Choroid plexus epithelial cell (primary cell): ENCODE data around the gene NEDD4L.
A peak's percentile ranks its signal among the peaks of the same experiment; 100 is the strongest.

Source experiments
- DNase-seq: peaks from one replicate; pipeline ENCODE4 v3.0.0-alpha.2; 2010; ENCODE audit warnings: low read depth
- H3K4me3 ChIP-seq: 2 replicates; pipeline ENCODE4 v1.5.1; 2011; ENCODE audit warnings: low read depth, mild to moderate bottlenecking, control low read depth, low read length, moderate library complexity
- TF ChIP-seq, protein P1 (sequence below): conservative IDR thresholded peaks from 2 replicates; pipeline ENCODE4 v1.5.1; 2011; ENCODE audit warnings: low read depth, mild to moderate bottlenecking, control low read depth, inconsistent platforms, low read length, moderate library complexity

NEDD4L gene

GRCh38 chr18:58124475-58124874, 80.4 kb downstream of the NEDD4L start:
- no peak for DNase-seq
- TF ChIP-seq, protein P1, sequence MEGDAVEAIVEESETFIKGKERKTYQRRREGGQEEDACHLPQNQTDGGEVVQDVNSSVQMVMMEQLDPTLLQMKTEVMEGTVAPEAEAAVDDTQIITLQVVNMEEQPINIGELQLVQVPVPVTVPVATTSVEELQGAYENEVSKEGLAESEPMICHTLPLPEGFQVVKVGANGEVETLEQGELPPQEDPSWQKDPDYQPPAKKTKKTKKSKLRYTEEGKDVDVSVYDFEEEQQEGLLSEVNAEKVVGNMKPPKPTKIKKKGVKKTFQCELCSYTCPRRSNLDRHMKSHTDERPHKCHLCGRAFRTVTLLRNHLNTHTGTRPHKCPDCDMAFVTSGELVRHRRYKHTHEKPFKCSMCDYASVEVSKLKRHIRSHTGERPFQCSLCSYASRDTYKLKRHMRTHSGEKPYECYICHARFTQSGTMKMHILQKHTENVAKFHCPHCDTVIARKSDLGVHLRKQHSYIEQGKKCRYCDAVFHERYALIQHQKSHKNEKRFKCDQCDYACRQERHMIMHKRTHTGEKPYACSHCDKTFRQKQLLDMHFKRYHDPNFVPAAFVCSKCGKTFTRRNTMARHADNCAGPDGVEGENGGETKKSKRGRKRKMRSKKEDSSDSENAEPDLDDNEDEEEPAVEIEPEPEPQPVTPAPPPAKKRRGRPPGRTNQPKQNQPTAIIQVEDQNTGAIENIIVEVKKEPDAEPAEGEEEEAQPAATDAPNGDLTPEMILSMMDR: no peak
- no peak overlapping the region for H3K4me3 ChIP-seq

GRCh38 chr18:58125183-58125582, 81.2 kb downstream of the NEDD4L start:
- peak; percentile 35 for DNase-seq
- TF ChIP-seq, protein P1: no peak
- H3K4me3 ChIP-seq: no peak overlapping the region

DNA sequence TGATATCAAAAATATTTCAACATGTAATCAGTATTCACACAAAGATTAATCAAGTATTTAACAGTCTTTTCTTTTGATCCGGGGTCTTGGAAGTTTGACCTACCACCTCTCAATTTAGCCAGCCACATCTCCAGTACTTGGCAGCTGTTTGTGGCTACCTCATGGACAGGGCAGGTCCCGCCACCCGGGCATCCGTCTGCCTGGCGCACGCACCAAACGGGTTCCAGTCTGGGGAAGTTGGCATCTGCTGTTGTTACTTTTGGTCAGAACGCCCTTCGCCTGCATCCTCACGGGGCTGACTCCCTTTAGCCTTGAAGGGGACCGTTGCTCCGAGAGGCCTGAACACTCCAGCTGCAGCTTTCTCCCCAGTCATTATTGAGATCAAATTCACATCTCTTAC, 81.7 kb downstream of the NEDD4L start:
- no peak overlapping the region for H3K4me3 ChIP-seq
- DNase-seq: no peak
- TF ChIP-seq, protein P1: no peak

DNA sequence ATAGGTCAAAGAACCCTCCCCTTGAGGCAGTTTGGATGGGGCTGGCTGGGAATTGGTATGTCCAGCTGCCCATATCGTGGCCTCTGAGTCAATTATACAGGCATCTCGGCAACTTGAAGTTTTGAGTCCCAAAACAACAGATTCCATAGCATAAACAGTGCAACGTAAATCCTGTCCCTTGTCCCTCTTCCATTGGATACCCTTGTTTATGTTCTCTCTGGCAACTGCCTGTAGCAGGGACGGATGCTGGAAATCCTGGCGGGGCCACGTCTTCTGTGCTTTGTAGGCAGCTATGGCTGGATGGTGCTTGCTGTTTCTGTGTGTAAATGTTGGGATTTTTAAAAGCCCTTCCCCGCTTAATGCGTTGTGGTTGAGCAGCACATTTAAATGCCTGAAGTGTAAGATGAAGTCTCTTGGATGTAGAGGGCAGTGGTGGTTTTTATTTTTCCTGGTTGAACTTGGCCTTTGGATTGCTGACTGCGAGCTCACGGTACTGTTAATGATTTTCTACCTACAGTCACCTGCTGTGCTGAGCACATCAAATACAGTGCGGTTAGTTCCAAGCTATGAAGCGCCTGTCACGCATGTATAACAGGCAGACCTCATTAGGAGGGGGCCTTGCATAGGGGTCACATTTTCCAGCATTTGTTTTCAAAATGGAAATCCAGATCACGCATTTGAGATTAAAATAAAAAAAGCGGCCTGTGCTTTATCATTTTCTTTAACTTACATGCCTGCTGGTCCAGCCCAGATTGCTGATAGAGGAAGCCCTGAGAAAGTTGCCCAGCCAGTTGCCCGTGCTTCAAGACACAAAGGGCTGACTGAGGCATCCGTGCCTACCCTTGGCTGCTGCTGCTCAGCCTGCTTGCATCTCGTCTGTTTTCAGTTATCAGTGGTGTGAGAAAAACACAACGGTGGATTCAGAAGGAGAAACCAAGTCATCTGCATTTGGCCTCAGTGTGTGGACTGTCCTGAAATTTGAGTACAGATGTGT, 84.7 kb downstream of the NEDD4L start:
- H3K4me3 ChIP-seq: no peak overlapping the region
- DNase-seq: no peak
- TF ChIP-seq, protein P1: no peak

GRCh38 chr18:58132595-58133261, 88.7 kb downstream of the NEDD4L start:
- TF ChIP-seq, protein P1: no peak
- no peak for DNase-seq
- no peak overlapping the region for H3K4me3 ChIP-seq

DNA sequence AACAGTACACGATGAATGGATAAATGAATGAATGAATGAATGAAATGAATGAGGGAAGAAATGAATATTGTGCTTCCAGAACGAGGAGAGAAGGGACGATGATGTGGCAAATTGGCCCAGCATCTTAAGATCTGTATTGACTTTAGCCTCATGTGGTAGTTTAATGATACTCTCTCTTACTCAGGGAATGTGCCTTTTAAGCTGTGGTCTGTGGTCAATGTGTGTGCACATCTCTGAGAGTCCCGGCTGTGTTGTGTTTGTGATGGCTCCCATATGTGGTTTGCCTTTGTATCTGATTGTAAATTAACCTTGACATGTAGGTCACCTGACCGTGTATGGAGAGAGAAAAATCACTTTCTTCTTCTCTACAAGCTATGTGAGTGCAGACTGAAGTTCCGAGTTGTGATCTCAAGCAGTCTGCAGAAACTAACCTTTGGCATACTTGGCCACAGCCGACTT, 91.2 kb downstream of the NEDD4L start:
- TF ChIP-seq, protein P1: no peak
- DNase-seq: peak; percentile 96
- H3K4me3 ChIP-seq: no peak overlapping the region
